IMR-90 (cell line): ENCODE measurements around the gene CLCN4. TPM values are rescaled to one million over a fixed set of nuclear protein-coding genes. Genes with fewer than 3 reads are reported as not detected.

ENCODE experiments used
- ATAC-seq: fragments of 200-7000 bp; cut with Tn5 transposase; 2 replicates; pipeline ENCODE4 v1.9.1; 2020; ENCODE audit warnings: low read depth, mild to moderate bottlenecking, moderate library complexity
- BruUV-seq: library from RNA; stranded (reverse); fragments of 400-500 nt; replicated peaks from 2 replicates; lab custom pipeline; 2021; lab: Mats Ljungman, UMichigan
- CTCF ChIA-PET: fragments of 300-600 bp; formaldehyde crosslinking; extraction: SDS; loops from one replicate; lab custom pipeline; 2021; ENCODE audit warnings: antibody characterized with exemption; lab: Yijun Ruan, JAX
- POLR2A ChIA-PET: fragments of 300-600 bp; sonication (Branson Sonifier 250); formaldehyde crosslinking; loops from one replicate; lab custom pipeline; 2022; ENCODE audit warnings: antibody characterized with exemption; ENCODE audit not compliant: unreplicated experiment; lab: Charles Lee
- DNase-seq: peaks from one replicate; pipeline ENCODE4 v3.0.0; 2013
- H2AFZ ChIP-seq: replicated peaks from 2 replicates; pipeline ENCODE3; 2013; ENCODE audit warnings: low read length, mild to moderate bottlenecking; ENCODE audit not compliant: poor library complexity
- H2AK5ac ChIP-seq: 2 replicates; pipeline ENCODE4 v1.6.1; 2013; ENCODE audit warnings: low read depth, low read length, inconsistent platforms
- H2AK9ac ChIP-seq: replicated peaks from 2 replicates; pipeline ENCODE3; 2013; ENCODE audit warnings: mild to moderate bottlenecking, low read depth, low read length, moderate library complexity; ENCODE audit not compliant: poor library complexity
- H2BK120ac ChIP-seq: 2 replicates; pipeline ENCODE4 v1.6.1; 2013; ENCODE audit warnings: low read depth, low read length, inconsistent platforms
- H2BK15ac ChIP-seq: 3 replicates; pipeline ENCODE4 v1.6.1; 2013; ENCODE audit warnings: low read depth, low read length, inconsistent platforms
- H2BK20ac ChIP-seq: 2 replicates; pipeline ENCODE4 v1.6.1; 2013; ENCODE audit warnings: low read depth, mild to moderate bottlenecking, inconsistent platforms, low read length, moderate library complexity
- H2BK5ac ChIP-seq: 2 replicates; pipeline ENCODE4 v1.6.1; 2013; ENCODE audit warnings: mild to moderate bottlenecking, low read depth, low read length, inconsistent platforms; ENCODE audit not compliant: poor library complexity, severe bottlenecking
- H3K14ac ChIP-seq: replicated peaks from 2 replicates; pipeline ENCODE4 v1.6.1; 2013; ENCODE audit warnings: low read depth, low read length, inconsistent platforms
- H3K18ac ChIP-seq: 2 replicates; pipeline ENCODE4 v1.6.1; 2013; ENCODE audit warnings: low read depth, low read length, control low read depth
- H3K23ac ChIP-seq: 2 replicates; pipeline ENCODE4 v1.6.1; 2013; ENCODE audit warnings: low read depth, low read length, inconsistent platforms
- H3K27ac ChIP-seq: 2 replicates; pipeline ENCODE4 v1.5.1; 2013; ENCODE audit warnings: mild to moderate bottlenecking, control low read depth, low read length; ENCODE audit not compliant: insufficient read depth
- H3K27me3 ChIP-seq: 2 replicates; pipeline ENCODE4 v1.6.1; 2013; ENCODE audit warnings: low read length; ENCODE audit not compliant: control insufficient read depth, insufficient read depth
- H3K36me3 ChIP-seq: 2 replicates; pipeline ENCODE4 v1.6.1; 2013; ENCODE audit warnings: low read length, mixed read lengths; ENCODE audit not compliant: control insufficient read depth, insufficient read depth
- H3K4ac ChIP-seq: 2 replicates; pipeline ENCODE4 v1.6.1; 2013; ENCODE audit warnings: low read depth, low read length, inconsistent platforms
- H3K4me1 ChIP-seq: 2 replicates; pipeline ENCODE4 v1.6.1; 2013; ENCODE audit warnings: low read length, mixed read lengths; ENCODE audit not compliant: control insufficient read depth, insufficient read depth
- H3K4me2 ChIP-seq: 2 replicates; pipeline ENCODE4 v1.6.1; 2013; ENCODE audit warnings: low read depth, mild to moderate bottlenecking, control low read depth, low read length, moderate library complexity
- H3K4me3 ChIP-seq: 2 replicates; pipeline ENCODE4 v1.5.1; 2013; ENCODE audit warnings: low read depth, mild to moderate bottlenecking, control low read depth, low read length, moderate library complexity; ENCODE audit not compliant: insufficient read depth
- H3K56ac ChIP-seq: 2 replicates; pipeline ENCODE4 v1.6.1; 2013; ENCODE audit warnings: low read length, inconsistent platforms; ENCODE audit not compliant: insufficient read depth; ENCODE audit errors: extremely low read depth
- H3K79me1 ChIP-seq, 2 experiments: 2 replicates each; pipeline ENCODE4 v1.6.1; 2013; ENCODE audit warnings: low read length in 2 of 2, inconsistent platforms in 1 of 2, low read depth in 1 of 2
- H3K9ac ChIP-seq: 2 replicates; pipeline ENCODE4 v1.6.1; 2013; ENCODE audit warnings: low read depth, low read length, control low read depth
- H3K9me1 ChIP-seq: 2 replicates; pipeline ENCODE4 v1.6.1; 2013; ENCODE audit warnings: low read length, inconsistent platforms; ENCODE audit not compliant: insufficient read depth
- H3K9me3 ChIP-seq: 2 replicates; pipeline ENCODE4 v1.6.1; 2013; ENCODE audit warnings: low read length; ENCODE audit not compliant: control insufficient read depth, insufficient read depth
- H4K20me1 ChIP-seq: 2 replicates; pipeline ENCODE4 v1.6.1; 2013; ENCODE audit warnings: low read length, inconsistent platforms; ENCODE audit not compliant: insufficient read depth
- H4K5ac ChIP-seq: 2 replicates; pipeline ENCODE4 v1.6.1; 2013; ENCODE audit warnings: mild to moderate bottlenecking, low read depth, low read length, control low read depth
- H4K8ac ChIP-seq, 2 experiments: 2 replicates each; pipeline ENCODE4 v1.6.1; 2013; ENCODE audit warnings: low read depth in 2 of 2, low read length in 2 of 2, control low read depth in 1 of 2, inconsistent platforms in 1 of 2
- H4K91ac ChIP-seq: 2 replicates; pipeline ENCODE4 v1.6.1; 2013; ENCODE audit warnings: low read depth, low read length, inconsistent platforms; ENCODE audit not compliant: insufficient read depth
- CTCF ChIP-seq: conservative IDR thresholded peaks from 2 replicates; pipeline ENCODE4 v1.5.1; 2012; ENCODE audit warnings: mild to moderate bottlenecking, low read depth, low read length, improper control_type of control experiment
- POLR2A ChIP-seq: IDR thresholded peaks from 2 replicates; pipeline ENCODE4 v1.6.1; 2012; ENCODE audit warnings: mild to moderate bottlenecking, low read depth, low read length
- WGBS, 2 experiments: methylation state at CpG; one replicate each; pipeline versions ENCODE4 v1.1.5 to v1.1.7; 2013; ENCODE audit warnings: missing lambda C conversion rate in 2 of 2; ENCODE audit not compliant: insufficient read length in 1 of 2; ENCODE audit errors: extremely low coverage in 2 of 2; 5-methylcytosine and 5-hydroxymethylcytosine counted together
- dilution Hi-C: fragments of 300-500 bp; cut with HindIII; formaldehyde crosslinking; loops from one replicate; pipeline ENCODE4 v1.14.3; 2018; ENCODE audit warnings: low sequenced_read_pairs; ENCODE audit not compliant: unreplicated experiment
- in situ Hi-C: fragments of 300-500 bp; cut with MboI; formaldehyde crosslinking; loops from 3 replicates; pipeline ENCODE4 v1.14.3; 2019; ENCODE audit warnings: low sequenced_read_pairs, inconsistent platforms, mixed read lengths
- intact Hi-C: fragments of 100-400 bp; cut with micrococcal nuclease; formaldehyde crosslinking; loops from 2 replicates; pipeline ENCODE4 v1.10.0; 2022
- polyA plus RNA-seq, 3 experiments: library from polyadenylated mRNA; depleted of rRNA; stranded (reverse); fragments of >200 nt; gene quantifications; 2 replicates each; pipeline ENCODE4 v1.2.3, GENCODE V29; 2012; ENCODE audit warnings: low replicate concordance in 1 of 3
- total RNA-seq: library from RNA; depleted of rRNA; stranded (reverse); fragments of >200 nt; gene quantifications from 2 replicates; pipeline ENCODE4 v1.2.3, GENCODE V29; 2012

The CLCN4 gene
- total and polyA plus RNA-seq, 2 of the 4 experiments (the other 2 are of a cell fraction) = 2.2 to 4.5 TPM

- Histone ChIP-seq H4K8ac (no peak overlapping the region), H2BK20ac (no peak overlapping the region), H3K56ac (no peak overlapping the region), H3K4me2 (no peak overlapping the region), H2AK5ac (no peak overlapping the region), H4K91ac (no peak overlapping the region), H3K23ac (no peak overlapping the region), H3K9me3 (no peaks in the 10 kb centered on the region), H3K4me3 (no peak overlapping the region), H4K20me1 (no peaks in the 10 kb centered on the region), H3K27ac (no peak overlapping the region), H3K27me3 (no peaks in the 10 kb centered on the region), H3K79me1 (no peaks in the 10 kb centered on the region), H2BK120ac (no peak overlapping the region), H2AK9ac (no peak overlapping the region), H3K4ac (no peak overlapping the region), H3K9ac (no peak overlapping the region), H3K36me3 (no peaks in the 10 kb centered on the region), H2BK5ac (no peak overlapping the region), H2BK15ac (no peak overlapping the region), H3K9me1 (no peaks in the 10 kb centered on the region), H4K5ac (no peak overlapping the region), H3K18ac (no peak overlapping the region), H3K4me1 (peaks cover 6% of the 10 kb centered on the region; the same call in 1 of the 2 replicates), H3K14ac (no peak overlapping the region), H2AFZ (no peak overlapping the region)
- ChIA-PET CTCF (no interaction called here), POLR2A (no interaction called here)
- DNase-seq (no peak), ATAC-seq (no peak)
- BruUV-seq = no TSS peak
- TF ChIP-seq CTCF = no peak
- no peak for TF ChIP-seq POLR2A
- in situ Hi-C loops = no loop called here
- intact Hi-C loops = no loop called here
- no CpG with 5 or more reads among the region's 4 CpGs for WGBS, 2 experiments
- dilution Hi-C loops = no loop called here
Measured at GRCh38 chrX:10231461-10231860, 74.7 kb downstream of the CLCN4 start.
